Body of pancreas (tissue), 4 donors: ENCODE results near the gene ADAMTS2.

ENCODE experiments used
- CTCF ChIP-seq, 7 experiments: fragments of 450-650 bp in 4 of 7; fragments of 200-600 bp in 3 of 7; sonication (generic) in 3 of 7; IDR thresholded peaks; one replicate each; pipeline ENCODE4 v1.5.1; 2016 to 2019; ENCODE audit warnings: antibody characterized with exemption in 7 of 7
- POLR2A ChIP-seq, 3 donors: fragments of 450-650 bp; IDR thresholded peaks; one replicate each; pipeline ENCODE4 v1.6.1; 2016; ENCODE audit warnings: antibody characterized with exemption in 3 of 3, mild to moderate bottlenecking in 2 of 3

GRCh38 chr5:179163236-179164155 lies 181.8 kb downstream of the ADAMTS2 start:
- no peak for TF ChIP-seq POLR2A (IDR thresholded peaks at IDR 0.05)
- TF ChIP-seq CTCF (IDR thresholded peaks at IDR 0.05) = no peak
